GM12878 (cell line): ENCODE measurements around the gene PRR23B. TPM values are rescaled to one million over a fixed set of nuclear protein-coding genes. Genes with fewer than 3 reads are reported as not detected.

Experiments
- ATAC-seq: fragments of 200-7000 bp; cut with Tn5 transposase; 3 replicates; pipeline ENCODE4 v1.9.1; 2020; ENCODE audit warnings: mild to moderate bottlenecking, moderate library complexity
- BruUV-seq: library from RNA; stranded (reverse); fragments of 400-500 nt; replicated peaks from 2 replicates; lab custom pipeline; 2021; lab: Mats Ljungman, UMichigan
- CTCF ChIA-PET: fragments of 300-600 bp; sonication (Branson Sonifier 250); formaldehyde crosslinking; extraction: SDS; loops from one replicate; lab custom pipeline; 2021; ENCODE audit warnings: inconsistent platforms; lab: Yijun Ruan, JAX
- POLR2A ChIA-PET: fragments of 350-600 bp; formaldehyde crosslinking; extraction: SDS; loops from one replicate; lab custom pipeline; 2021; ENCODE audit warnings: inconsistent platforms; lab: Charles Lee
- RAD21 ChIA-PET: fragments of 300-600 bp; sonication (Branson Sonifier 250); formaldehyde crosslinking; loops from one replicate; lab custom pipeline; 2023; ENCODE audit warnings: antibody characterized with exemption; ENCODE audit not compliant: unreplicated experiment; lab: Charles Lee
- SMC1A ChIA-PET: fragments of 300-600 bp; sonication (Branson Sonifier 250); formaldehyde crosslinking; loops from one replicate; lab custom pipeline; 2023; ENCODE audit not compliant: unreplicated experiment, uncharacterized antibody; lab: Charles Lee
- DNase-seq: peaks from one replicate; pipeline ENCODE4 v3.0.0-alpha.2; 2011; ENCODE audit warnings: low read depth, low spot score
- FAIRE-seq: peaks from 3 replicates; lab custom pipeline; 2011; peaks lifted over from hg19 to GRCh38; lab: Jason Lieb, UNC
- H2AFZ ChIP-seq: 2 replicates; pipeline ENCODE4 v1.6.0; 2011; ENCODE audit warnings: low read depth, low read length, control low read depth; ENCODE audit not compliant: control insufficient read depth
- H3K27ac ChIP-seq: 2 replicates; pipeline ENCODE4 v1.5.1; 2011; ENCODE audit warnings: control low read depth; ENCODE audit not compliant: control insufficient read depth, insufficient read depth
- H3K27me3 ChIP-seq, 2 experiments: replicated peaks in 1 of 2; 2 replicates each; pipeline versions ENCODE4 v1.6.0 to v1.6.1; 2011; ENCODE audit warnings: low read length in 1 of 2; ENCODE audit not compliant: control insufficient read depth in 2 of 2, insufficient read depth in 2 of 2
- H3K36me3 ChIP-seq, 2 experiments: 2 replicates each; pipeline ENCODE4 v1.5.1; 2011; ENCODE audit warnings: low read length in 1 of 2; ENCODE audit not compliant: control insufficient read depth in 2 of 2, insufficient read depth in 2 of 2
- H3K4me1 ChIP-seq: 2 replicates; pipeline ENCODE4 v1.6.1; 2011; ENCODE audit warnings: mild to moderate bottlenecking, low read length, moderate library complexity, mixed read lengths; ENCODE audit not compliant: control insufficient read depth, insufficient read depth
- H3K4me2 ChIP-seq: 2 replicates; pipeline ENCODE4 v1.6.0; 2011; ENCODE audit warnings: control low read depth; ENCODE audit not compliant: control insufficient read depth, insufficient read depth
- H3K4me3 ChIP-seq: fragments of 200-600 bp; sonication (generic); 2 replicates; pipeline ENCODE4 v1.5.1; 2016
- H3K79me2 ChIP-seq: 2 replicates; pipeline ENCODE4 v1.6.0; 2011; ENCODE audit warnings: low read length; ENCODE audit not compliant: control insufficient read depth, insufficient read depth
- H3K9ac ChIP-seq: 2 replicates; pipeline ENCODE4 v1.8.0; 2011; ENCODE audit warnings: low read length, control low read depth, mixed read lengths; ENCODE audit not compliant: control insufficient read depth, insufficient read depth
- H3K9me3 ChIP-seq: replicated peaks from 3 replicates; pipeline ENCODE4 v1.5.1; 2011; ENCODE audit warnings: mild to moderate bottlenecking, low read length; ENCODE audit not compliant: control insufficient read depth, insufficient read depth
- H4K20me1 ChIP-seq: 2 replicates; pipeline ENCODE4 v1.6.0; 2011; ENCODE audit not compliant: control insufficient read depth, insufficient read depth
- BHLHE40 ChIP-seq, 2 experiments: fragments of 450-650 bp in 1 of 2; IDR thresholded peaks; 2 replicates each; pipeline ENCODE4 v1.6.1; 2011 to 2017; ENCODE audit warnings: low read depth in 2 of 2, borderline replicate concordance in 1 of 2, improper control_type of control experiment in 1 of 2, low read length in 1 of 2, mild to moderate bottlenecking in 1 of 2
- E4F1 ChIP-seq: fragments of 450-650 bp; IDR thresholded peaks from 2 replicates; pipeline ENCODE4 v1.6.1; 2018; ENCODE audit warnings: borderline replicate concordance, mild to moderate bottlenecking; ENCODE audit not compliant: partially characterized antibody
- HDAC2 ChIP-seq: fragments of 200-600 bp; sonication (generic); IDR thresholded peaks from 2 replicates; pipeline ENCODE4 v1.6.1; 2017
- LARP7 ChIP-seq: fragments of 450-650 bp; IDR thresholded peaks from 2 replicates; pipeline ENCODE4 v1.6.1; 2017; ENCODE audit warnings: mild to moderate bottlenecking
- MLLT1 ChIP-seq: fragments of 450-650 bp; IDR thresholded peaks from 2 replicates; pipeline ENCODE4 v1.6.1; 2016; ENCODE audit warnings: mild to moderate bottlenecking
- NKRF ChIP-seq: fragments of 450-650 bp; conservative IDR thresholded peaks from 2 replicates; pipeline ENCODE4 v1.6.1; 2017; ENCODE audit warnings: mild to moderate bottlenecking, moderate library complexity
- NRF1 ChIP-seq: conservative IDR thresholded peaks from 2 replicates; pipeline ENCODE4 v1.6.1; 2011; ENCODE audit warnings: mild to moderate bottlenecking, low read depth, low read length, improper control_type of control experiment
- RAD21 ChIP-seq: IDR thresholded peaks from 2 replicates; pipeline ENCODE4 v1.6.1; 2011; ENCODE audit warnings: mild to moderate bottlenecking, low read depth, low read length, moderate library complexity; ENCODE audit not compliant: insufficient read depth
- RELA ChIP-seq: fragments of 450-650 bp; IDR thresholded peaks from 2 replicates; pipeline ENCODE4 v1.8.0; 2014; ENCODE audit warnings: borderline replicate concordance; ENCODE audit not compliant: partially characterized antibody
- STAT3 ChIP-seq: IDR thresholded peaks from 2 replicates; pipeline ENCODE4 v1.6.1; 2011; ENCODE audit warnings: low read depth, low read length, improper control_type of control experiment
- TBL1XR1 ChIP-seq: IDR thresholded peaks from 2 replicates; pipeline ENCODE4 v1.6.1; 2012; ENCODE audit warnings: low read depth, low read length, improper control_type of control experiment
- TCF7 ChIP-seq: IDR thresholded peaks from 2 replicates; pipeline ENCODE4 v1.6.1; 2014; ENCODE audit warnings: antibody characterized with exemption, borderline replicate concordance
- ZBTB33 ChIP-seq: fragments of 450-650 bp; IDR thresholded peaks from 2 replicates; pipeline ENCODE4 v1.6.1; 2017; ENCODE audit warnings: mild to moderate bottlenecking
- in situ Hi-C: fragments of 300-500 bp; cut with MboI; formaldehyde crosslinking; loops from 9 replicates; pipeline ENCODE4 v1.14.3; 2018; ENCODE audit warnings: mixed read lengths
- intact Hi-C: fragments of 100-400 bp; cut with micrococcal nuclease; formaldehyde crosslinking; loops from one replicate; pipeline ENCODE4 v1.14.2; 2022; ENCODE audit not compliant: unreplicated experiment
- polyA plus RNA-seq, 11 experiments: library from polyadenylated mRNA; depleted of rRNA in 4 of 11; unstranded in 6 of 11; stranded (reverse) in 5 of 11; fragments of >200 nt; fragmentation: Nextera tagmentation in 4 of 11; fragmentation: Illumina TruSeq in 1 of 11; extraction: Ambion mirVana in 4 of 11; extraction: Trizol in 1 of 11; gene quantifications; 1 replicate in 1 of 11; 2 replicates in 10 of 11; pipeline versions ENCODE4 v1.2.1 to v1.2.3, GENCODE V29; 2011 to 2016; ENCODE audit warnings: inconsistent platforms in 2 of 11, missing spikeins in 2 of 11, low read depth in 1 of 11
- total RNA-seq, 4 experiments: library from RNA; depleted of rRNA in 3 of 4; stranded (reverse); fragments of >200 nt in 3 of 4; fragmentation: Illumina TruSeq in 1 of 4; extraction: Trizol in 1 of 4; gene quantifications; 2 replicates each; pipeline versions ENCODE4 v1.2.1 to v1.2.3, GENCODE V29; 2013 to 2021

PRR23B gene
- total and polyA plus RNA-seq, 10 of the 15 experiments (the other 5 are each of a cell fraction or from before 2014, with no cell fraction given), result not detected

- H3K79me2 ChIP-seq, result no peaks in the 10 kb centered on the region
- ChIA-PET SMC1A (no interaction called here), POLR2A (no interaction called here), CTCF (no interaction called here), RAD21 (no interaction called here)
- no peaks in the 10 kb centered on the region for H3K36me3 ChIP-seq
- no peaks in the 10 kb centered on the region for H3K27me3 ChIP-seq
- no peak overlapping the region for H3K4me3 ChIP-seq
- no peak for DNase-seq
- TF ChIP-seq NKRF (no peak), HDAC2 (no peak), MLLT1 (no peak), ZBTB33 (no peak), BHLHE40 (IDR thresholded peaks at IDR 0.05; ENCODE audit: borderline replicate concordance in 1 of 2, low read depth in 2 of 2, low read length in 1 of 2) (no peak), E4F1 (no peak), LARP7 (no peak), TBL1XR1 (no peak), NRF1 (no peak), TCF7 (no peak), RELA (no peak), RAD21 (no peak), STAT3 (no peak)
- H2AFZ ChIP-seq, result no peak overlapping the region
- H4K20me1 ChIP-seq, result no peaks in the 10 kb centered on the region
- no peak overlapping the region for H3K9ac ChIP-seq
- no peaks in the 10 kb centered on the region for H3K9me3 ChIP-seq
- ATAC-seq, result no peak
- no peaks in the 10 kb centered on the region for H3K4me1 ChIP-seq
- in situ Hi-C loops, result no loop called here
- intact Hi-C loops, result no loop called here
- no TSS peak for BruUV-seq
- H3K27ac ChIP-seq, result no peak overlapping the region
- no peak for FAIRE-seq
- H3K4me2 ChIP-seq, result no peak overlapping the region
Observed at GRCh38 chr3:138976047-138976446, 44.7 kb downstream of the PRR23B start.
